Stimulated activated CD4-positive, alpha-beta T cell treated with anti-CD3 and anti-CD28 coated beads, Interleukin-4, amount 100 ng/mL, for 4 hours (primary cell): ENCODE results near the gene RIPOR2.

Experiments used
- DNase-seq, 2 experiments: peaks; one replicate each; pipeline ENCODE4 v3.0.0-alpha.2; 2020

The RIPOR2 gene

DNA sequence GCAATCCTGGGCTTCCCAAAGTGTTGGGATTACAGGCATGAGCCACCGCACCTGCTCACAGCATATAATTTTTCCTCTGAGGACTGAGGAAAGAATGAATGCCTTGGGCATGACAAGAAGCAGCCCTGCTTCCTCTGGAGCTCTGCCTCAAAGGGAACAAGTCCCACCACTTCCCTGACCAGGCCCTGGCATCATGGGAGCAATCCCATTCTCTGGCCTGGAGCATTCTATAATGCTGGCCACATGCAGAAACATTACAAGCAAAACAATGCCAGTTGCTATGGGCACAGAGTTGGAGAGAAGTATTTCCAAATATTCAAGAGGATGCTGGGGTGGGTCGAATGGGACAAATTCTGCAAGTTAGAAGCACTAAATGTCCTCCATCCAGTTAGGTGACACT, 95.6 kb downstream of the RIPOR2 start:
- no peak for DNase-seq

DNA sequence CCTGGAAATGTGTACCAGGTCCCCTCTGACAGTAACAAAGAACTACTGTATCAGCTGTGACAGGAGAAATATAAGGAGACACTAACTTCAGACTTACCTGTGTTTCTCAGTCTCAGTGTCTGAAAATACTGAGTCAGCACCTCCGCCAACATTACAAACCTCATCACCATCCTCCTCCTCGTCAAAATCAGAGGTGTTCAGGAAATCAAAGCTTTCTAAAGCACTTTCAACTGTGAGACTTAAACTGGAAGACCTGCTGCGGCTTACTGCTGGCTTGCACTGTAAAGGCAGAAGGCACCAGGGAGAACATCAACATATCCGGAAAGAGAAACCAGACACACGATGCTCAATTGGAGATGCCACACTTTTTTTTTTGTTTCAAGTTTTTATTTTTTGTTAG, 96.8 kb downstream of the RIPOR2 start:
- DNase-seq = peak in 1 of 2 experiments; percentile 42

DNA sequence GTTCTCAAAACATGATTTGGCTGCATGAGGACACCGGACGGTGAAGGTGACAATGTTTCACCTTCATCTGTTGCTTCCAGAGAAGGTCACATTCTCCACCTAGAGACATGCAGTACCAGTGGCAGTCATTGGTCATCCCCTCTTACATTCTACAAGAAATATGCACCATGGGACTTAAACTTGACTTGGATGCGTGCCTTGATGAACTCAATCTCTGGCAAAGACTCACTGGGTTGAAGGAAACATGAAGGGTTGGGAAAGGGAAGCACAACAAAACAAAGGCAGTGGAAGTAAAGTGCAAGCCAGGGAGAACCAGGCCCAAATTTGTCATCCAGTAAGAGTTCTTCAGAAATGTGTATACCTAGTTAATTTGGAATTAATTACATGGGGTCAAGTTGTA, 97.7 kb downstream of the RIPOR2 start:
- no peak for DNase-seq

DNA sequence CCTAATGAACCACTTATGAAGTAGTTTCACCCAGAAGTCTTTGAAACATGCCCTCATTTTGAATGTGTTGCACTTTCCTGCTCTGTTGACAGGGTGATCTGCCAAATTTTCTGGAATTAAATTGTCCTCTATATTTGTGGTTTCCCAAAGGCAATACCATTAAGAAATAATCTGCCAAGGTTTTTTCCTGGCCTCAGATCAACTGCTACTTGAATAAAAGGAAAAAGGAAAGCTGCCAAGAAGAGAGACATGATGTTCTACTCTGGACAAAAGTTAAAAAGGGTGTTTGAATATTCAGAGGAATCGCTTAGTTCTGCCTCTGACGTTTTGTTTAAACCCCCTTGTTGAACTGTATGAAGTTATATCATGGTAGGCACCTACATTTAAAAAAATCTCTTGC, 99.7 kb downstream of the RIPOR2 start:
- no peak for DNase-seq

DNA sequence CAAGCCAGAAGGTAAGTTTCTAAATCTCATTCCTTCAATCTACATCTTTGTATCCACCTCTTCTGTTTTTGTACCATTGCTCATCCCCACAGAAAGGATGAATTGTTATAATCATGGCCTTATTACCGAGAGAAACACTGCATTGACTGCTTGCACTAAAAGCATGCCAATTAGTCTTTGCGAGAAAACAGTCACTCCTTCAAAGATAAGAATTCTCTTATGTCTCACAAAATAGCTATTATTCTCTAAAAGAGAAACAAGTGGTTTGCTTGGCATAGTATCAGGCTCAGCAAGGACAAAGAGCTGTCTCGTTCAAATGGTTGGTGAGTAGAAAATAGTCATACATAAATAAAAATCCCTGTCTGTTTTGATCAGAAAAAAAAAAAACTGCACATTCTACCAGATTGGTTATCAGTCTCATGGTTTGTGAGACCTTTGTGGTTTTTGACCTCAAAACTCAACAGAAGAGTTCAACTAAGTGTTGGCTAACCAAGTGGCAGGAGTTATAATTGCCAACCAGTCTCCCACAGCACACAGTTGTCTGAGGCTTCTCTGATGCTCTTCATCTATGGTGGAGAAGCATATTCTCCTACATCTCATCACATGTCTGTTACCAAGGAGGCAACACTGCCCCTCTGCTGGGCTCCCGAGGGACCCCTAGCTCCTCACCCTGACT, 101.9 kb downstream of the RIPOR2 start:
- no peak for DNase-seq

DNA sequence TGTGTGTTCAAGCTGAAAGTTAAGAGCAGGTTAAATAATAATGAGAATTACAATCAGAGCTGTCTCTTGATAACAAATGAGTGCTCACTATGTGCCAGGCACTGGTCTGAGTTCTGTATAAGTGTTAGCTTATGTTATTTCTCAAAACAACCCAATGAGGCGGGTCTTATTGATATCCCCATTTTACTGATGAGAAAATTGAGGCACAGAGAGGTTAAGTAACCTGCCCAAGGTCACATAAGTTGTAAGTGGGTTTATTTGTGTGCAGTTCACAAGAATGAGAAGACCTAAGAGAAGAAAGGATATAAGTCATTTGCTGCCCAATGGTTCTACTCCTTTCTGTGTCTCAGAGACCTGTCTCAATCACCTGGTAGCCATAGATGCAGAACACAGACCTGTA, 103.0 kb downstream of the RIPOR2 start:
- no peak for DNase-seq

DNA sequence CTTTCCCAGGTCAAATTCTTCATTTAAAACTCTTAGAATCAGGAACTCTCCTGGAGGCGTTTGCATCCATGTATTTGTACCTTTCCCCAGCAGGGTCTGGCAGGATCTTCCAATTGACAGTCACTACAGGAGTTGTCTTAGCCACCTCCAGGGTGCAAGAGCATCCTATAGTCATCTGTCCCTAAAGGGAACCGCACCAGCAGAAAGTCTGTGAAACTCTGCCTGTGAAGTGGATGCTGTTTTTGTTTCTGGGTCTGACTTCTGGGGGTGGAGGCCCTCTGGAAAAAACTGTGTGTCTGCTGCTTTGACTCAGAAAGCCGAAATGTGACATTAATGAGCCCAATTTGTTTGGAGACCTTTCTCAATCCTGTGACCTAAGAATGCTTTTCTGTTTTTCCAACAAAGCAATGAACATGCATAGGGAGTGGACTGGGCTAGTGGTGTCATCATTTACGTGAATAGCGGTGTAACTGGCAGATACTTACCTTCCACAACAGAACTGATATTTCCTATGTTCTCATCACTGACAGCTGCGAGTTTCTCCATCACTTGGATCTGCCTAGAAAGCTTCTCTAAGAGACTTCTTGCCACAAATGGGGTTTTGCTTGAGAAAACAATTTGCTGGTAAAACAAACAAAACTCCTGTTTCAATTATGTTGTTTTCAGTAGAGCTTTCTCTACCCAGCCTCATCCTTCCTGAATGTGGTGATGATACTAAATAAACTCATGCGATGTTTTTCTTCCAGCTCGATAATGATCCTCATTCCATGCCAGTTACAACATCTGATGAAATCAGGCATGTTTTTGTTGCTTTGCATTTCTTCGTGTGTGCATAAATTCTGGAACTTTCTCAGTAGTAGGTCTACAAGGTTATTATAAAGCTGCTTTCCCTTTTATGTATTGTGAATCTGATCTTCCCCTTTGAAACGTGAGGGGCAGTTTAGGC, 103.7 kb downstream of the RIPOR2 start:
- no peak for DNase-seq

DNA sequence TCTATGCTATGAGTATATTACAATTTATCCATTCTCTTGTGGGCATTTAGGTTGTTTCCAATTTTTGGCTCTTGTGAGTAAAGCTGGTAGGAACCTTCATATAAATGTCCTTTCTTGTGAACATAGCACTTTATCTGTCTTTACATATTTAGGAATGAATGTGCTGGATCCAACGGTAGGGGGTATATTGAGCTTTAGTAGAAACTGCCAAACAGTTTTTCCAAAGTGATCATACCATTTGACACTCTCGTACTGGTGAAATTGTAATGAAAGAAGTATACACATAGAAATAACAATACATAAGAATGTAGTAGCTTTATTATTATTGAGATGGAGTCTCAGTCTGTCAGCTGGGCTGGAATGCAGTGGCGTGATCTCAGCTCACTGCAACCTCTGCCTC, 106.1 kb downstream of the RIPOR2 start:
- DNase-seq = no peak

DNA sequence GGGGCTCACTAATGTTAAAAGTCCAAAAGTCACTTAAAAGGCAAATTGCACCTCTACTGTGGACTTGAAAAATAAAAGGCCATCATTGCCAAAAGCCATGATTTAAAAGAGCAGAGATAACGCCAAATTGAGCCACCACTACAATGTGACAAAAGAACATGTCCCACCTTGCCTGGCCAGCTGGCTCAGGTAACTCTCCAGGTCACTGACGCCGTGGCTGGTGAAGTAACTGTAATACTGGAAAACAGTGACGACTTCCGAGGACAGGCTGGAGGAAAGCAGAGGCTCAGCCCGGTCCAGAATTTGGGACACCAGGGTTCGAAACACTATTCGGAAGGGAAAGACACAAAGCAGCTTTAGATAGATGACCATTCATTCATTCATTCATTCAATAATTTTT, 107.8 kb downstream of the RIPOR2 start:
- DNase-seq = no peak

DNA sequence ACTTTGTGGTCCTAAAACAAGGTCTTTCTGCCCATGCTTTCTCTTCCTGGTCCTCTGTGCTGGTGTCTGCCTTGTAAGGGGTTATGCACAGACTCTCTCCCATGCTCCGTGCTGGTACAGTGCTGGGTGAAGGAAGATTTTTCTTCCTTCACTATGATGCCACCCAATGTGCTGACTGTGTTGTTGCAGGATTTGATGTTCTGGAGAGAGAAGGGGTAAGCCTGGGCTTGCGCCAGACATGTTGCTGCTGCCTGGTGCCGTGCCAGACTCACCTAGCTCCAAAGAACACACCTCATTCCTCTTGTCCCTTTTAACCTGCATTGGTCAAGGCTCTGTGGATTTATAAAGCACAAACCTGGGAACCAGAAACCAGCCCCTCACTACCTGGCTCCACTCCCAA, 108.6 kb downstream of the RIPOR2 start:
- no peak for DNase-seq

DNA sequence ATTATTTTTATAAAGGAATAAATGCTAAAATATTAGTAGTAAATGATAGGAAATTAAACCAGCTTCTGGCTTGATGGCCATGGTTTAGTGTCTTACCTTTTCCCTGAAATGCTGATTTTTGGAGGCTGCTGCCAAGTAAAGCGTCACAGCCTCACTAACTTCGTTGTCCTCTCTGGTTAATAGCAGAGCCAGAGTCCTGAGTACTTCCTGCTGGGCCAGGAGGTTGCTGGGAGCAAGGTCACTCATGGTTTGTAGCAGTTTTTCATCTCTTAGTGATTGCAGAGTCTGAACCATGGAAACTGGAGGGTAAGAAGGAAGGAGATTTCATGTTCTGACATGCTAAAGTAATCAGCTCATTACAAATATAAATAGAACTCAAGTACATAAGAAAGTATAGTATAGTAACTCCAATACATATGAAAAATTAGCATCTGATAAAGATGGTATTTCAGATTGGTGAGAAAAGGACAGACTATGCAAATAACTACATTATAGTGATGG, 110.6 kb downstream of the RIPOR2 start:
- no peak for DNase-seq

DNA sequence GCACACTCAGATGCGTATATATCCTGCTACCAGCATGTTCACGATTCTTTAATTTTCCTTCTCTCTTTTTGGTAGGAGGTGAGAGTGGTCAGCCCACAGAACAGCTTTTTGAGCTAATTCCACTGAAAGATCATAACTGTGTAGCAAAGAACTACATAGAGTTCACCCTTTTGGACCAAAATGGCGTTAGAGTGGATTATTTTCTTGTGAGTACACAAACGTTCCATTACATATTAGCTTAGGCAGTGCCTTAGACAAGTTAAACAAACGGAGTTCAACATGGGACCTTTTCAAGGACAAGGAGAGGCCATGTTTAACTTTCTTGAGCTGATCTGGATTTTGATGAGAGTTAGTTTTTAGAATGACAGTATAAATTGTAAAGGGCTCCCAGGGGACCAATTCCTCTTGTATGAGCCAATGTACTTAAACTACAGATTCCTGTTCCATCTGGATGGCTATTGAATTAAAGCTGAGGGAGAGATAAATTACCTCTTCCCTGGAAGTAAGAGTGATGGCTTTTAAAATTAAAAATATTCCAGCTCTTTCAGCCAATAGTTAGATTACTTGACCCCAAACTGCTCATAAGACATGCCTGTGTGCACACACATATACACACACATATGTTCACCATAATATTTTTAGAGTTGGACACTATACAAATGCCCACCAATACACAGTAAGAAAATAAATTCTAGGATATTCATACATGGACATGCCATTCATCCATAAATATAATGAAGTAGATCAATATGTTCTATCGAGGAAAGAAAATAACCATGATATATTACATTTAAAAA, 111.4 kb downstream of the RIPOR2 start:
- DNase-seq = no peak

DNA sequence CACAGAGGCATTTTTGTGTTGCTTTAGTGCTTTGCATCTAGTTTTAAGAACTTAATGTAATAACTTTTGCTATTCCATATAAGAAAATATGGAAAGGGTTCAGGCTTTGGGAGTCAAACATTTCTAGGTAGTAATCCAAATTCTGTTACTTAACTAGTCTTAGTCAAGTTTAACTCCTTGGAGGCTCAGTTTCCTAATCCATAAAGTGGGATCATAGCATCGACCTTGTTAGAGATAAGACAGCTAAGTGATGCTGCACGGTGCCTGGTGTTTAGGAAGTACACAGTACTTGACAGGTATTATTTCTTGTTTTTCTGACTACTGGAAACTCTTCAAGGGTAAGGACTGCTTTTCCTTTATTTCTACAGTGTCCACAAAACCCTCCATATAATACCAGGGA, 112.6 kb downstream of the RIPOR2 start:
- no peak for DNase-seq

DNA sequence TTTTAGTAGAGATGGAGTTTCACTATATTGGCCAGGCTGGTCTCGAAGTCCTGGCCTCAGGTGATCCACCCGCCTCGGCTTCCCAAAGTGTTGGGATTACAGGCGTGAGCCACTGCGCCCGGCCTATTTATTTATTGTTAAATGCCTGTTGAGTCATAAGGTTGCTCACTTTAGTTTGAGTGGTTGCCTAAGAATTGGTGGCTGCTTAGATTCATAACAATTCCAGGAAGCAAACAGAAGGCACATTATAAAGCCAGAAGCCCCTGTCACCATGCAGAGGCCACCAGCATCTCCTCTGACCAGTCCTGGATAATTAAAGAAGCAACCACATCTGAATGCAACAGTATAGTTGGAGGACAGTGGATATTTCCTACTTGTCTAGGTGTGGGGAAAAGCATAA, 113.1 kb downstream of the RIPOR2 start:
- DNase-seq = no peak

DNA sequence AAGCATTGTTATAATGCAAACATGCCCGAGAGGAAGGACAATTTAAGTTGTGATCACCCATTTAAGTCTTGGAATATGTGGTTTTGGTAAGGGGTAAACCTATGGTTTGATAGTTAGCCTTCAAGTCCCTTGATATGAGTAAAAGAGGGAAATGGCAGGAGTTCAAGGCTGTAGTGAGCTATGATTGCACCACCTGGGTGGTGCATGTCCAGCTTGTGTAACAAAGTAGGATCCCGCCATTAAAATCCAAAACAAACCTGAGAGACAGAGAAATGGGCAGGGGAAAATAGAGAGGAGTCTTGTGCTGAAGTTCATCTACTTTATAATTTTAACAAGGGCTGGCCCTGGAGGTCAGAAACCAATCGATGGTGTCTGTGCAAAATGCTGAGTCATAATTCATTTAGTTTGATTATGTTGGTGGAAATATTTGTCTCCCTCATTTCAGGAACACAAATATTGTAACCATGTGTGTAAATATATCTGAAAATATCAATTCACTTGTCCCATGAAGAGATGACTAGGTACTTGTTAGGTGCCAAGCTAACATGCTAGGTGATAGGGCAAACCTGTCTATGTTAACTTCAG, 113.8 kb downstream of the RIPOR2 start:
- DNase-seq = no peak

DNA sequence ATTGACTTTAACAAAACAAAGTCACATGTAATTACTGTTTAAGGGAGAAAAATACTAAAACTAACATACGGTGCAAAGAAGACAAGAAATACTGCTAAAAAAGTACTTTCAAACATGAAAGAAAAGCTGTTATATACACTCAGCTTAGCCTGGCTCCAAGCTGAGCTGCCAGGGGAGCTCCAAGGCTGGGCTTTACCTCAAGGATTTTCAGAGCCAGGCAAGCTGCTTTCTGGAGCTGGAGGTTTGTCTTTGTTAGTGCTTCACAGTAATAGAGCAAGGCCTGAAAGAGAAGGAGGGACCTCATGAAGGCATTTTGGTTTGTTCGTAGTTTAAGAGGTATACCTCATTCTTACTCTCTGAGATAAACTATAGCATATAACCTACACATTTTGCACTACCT, 117.4 kb downstream of the RIPOR2 start:
- DNase-seq = no peak

DNA sequence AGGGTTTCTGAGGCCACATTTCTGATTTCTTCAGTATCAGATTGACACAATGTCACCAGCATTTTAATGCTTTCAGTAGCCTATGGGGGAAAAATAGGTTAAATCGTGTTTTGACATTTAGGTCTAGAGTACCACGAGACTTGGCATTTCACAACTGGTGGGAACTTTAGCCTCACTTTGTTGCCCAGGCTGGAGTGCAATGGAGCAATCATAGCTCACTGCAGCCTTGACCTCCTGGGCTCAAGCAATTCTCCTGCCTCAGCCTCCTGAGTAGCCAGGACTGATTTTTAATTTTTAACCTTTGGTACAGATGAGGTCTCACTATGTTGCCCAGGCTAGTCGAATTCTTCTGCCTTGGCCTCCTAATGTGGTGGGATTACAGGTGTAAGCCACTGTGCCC, 126.0 kb downstream of the RIPOR2 start:
- DNase-seq = no peak

DNA sequence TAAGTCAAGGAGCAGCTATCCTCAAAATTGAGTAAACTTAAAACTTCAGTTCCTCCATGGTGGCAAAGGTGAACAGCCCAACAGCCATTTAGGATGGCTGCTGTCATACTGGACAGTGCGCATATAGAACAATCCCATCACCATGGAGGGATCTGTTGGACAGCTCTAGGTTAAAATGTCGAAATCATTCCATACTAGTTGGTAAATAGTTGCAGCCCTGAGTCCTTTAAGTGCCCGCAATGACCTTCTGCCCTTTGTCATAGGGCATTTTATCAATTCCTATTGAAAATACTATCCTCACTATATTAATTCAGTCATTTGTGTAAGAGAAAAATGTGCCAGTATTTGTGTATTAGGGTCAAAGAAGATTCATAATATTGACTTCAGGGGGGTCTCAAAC, 128.2 kb downstream of the RIPOR2 start:
- no peak for DNase-seq

DNA sequence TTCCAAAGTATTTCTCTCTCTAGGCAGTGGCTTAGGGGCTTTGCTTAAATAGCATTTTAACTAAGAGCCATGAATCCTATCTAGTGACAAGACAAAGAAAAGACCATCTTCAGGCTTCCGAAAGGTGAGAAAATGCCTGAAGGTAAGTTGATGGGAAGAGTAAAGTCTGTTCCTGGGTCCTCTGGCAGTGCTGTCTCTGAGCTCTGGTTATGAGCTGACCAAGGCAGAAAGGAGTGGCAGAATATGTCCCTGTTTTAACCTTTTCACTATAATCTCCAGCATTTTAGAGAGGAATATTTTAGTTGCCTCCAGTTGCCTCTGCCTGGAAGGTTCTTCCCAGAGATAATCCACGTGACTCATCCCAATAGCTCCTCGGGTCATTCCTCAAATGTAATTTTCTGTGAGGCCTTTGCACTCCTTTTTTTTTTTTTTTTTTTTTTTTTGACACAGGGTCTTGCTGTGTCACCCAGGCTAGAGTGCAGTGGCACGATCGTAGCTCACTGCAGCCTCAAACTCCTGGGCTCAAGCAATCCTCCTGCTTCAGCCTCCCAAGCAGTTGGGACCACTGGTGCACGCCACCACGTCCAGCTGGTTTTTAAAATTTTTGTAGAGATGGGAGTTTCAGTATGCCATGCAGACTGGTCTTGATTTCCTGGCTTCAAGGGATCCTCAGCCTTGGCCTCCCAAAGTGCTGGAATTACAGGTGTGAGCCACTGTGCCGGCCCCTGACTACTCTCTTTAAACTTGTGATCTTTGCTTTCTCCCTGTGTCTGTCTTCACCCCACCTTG, 133.3 kb downstream of the RIPOR2 start:
- no peak for DNase-seq

DNA sequence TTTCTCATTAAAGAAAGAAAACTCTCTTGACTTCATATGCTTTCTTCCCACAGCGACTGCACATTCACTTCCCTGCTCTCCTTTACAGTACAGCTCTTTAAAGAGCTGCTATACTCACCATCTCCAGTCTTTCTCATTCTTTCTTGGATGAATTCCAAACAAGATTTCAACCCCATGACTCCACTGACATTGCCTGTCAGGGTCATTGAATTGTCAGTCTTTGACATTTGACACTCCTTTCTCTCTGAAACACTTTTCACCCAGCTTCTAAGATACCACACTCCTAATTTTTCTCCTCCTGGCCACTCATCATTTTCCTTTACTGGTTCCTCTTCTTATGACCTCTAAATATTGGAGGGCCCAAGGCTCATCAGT, 136.2 kb downstream of the RIPOR2 start:
- no peak for DNase-seq

DNA sequence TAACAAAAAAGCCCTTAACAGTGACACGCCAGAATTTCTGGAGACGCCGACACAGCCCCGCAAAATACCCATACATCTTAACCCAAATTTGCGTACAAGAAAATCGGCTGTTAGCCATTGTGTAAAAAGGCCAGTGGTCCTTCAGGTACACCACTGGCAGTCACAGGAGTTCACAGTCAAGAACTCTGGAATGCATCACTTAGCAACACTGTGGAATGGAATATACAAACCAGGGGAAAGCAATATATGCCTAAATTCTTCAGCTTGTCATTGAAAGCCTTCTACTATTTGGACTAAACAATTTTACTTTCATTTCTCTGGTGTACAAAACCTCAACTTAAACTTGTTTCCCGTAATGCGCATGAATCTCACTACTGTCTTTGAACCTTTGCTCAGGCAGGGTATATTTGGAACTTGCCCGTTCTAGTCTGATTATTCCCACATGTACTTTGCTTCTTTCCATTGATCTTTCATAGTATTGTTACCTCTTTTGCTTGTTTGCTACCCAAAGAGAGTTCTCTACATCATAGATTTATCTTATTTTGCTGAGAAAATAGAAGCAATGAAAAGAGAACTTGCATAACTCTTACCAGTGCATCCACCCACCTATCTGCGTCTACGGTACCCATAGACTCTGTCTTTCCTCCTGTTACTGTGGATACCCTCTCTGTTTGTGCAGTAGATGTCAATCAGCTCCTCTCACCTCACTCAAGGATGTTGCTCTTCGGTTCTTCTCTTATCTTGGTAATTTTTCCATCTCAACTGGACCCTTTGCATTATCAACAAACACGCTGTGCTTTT, 136.8 kb downstream of the RIPOR2 start, which contains the start of gene ARMH2:
Gene ARMH2 (minus strand): TSS at position 178 of the 801 bp plus-strand sequence. CDS start 60 bp downstream, at position 118.
- no peak for DNase-seq
